PC-3 (cell line): ENCODE results near the gene KRTAP1-3. TPM values are rescaled to one million over a fixed set of nuclear protein-coding genes. Genes with fewer than 3 reads are reported as not detected.

ENCODE experiments used
- ATAC-seq: fragments of 200-7000 bp; cut with Tn5 transposase; 2 replicates; pipeline ENCODE4 v1.9.1; 2020; ENCODE audit warnings: mild to moderate bottlenecking, moderate library complexity
- BruUV-seq: library from RNA; stranded (reverse); fragments of 400-500 nt; replicated peaks from 2 replicates; lab custom pipeline; 2021; lab: Mats Ljungman, UMichigan
- CTCF ChIA-PET: fragments of 300-600 bp; sonication (Branson Sonifier 250); formaldehyde crosslinking; loops from one replicate; lab custom pipeline; 2022; ENCODE audit warnings: antibody characterized with exemption; lab: Charles Lee
- POLR2A ChIA-PET: fragments of 300-600 bp; sonication (Branson Sonifier 250); formaldehyde crosslinking; loops from one replicate; lab custom pipeline; 2022; ENCODE audit warnings: antibody characterized with exemption; ENCODE audit not compliant: unreplicated experiment; lab: Charles Lee
- DNase-seq: peaks from one replicate; pipeline ENCODE4 v3.0.0-alpha.2; 2015
- H2AFZ ChIP-seq: fragments of 300-600 bp; sonication (generic); 2 replicates; pipeline ENCODE4 v1.6.0; 2016; ENCODE audit warnings: antibody characterized with exemption, low read length
- H3F3A ChIP-seq: fragments of 300-600 bp; sonication (generic); one replicate; pipeline ENCODE4 v1.6.0; 2017; ENCODE audit warnings: antibody characterized with exemption, low read length, control low read depth, mild to moderate bottlenecking; ENCODE audit not compliant: unreplicated experiment
- H3K27ac ChIP-seq: fragments of 300-600 bp; sonication (generic); 2 replicates; pipeline ENCODE4 v1.5.1; 2016; ENCODE audit warnings: mild to moderate bottlenecking, low read length
- H3K27me3 ChIP-seq: fragments of 300-600 bp; sonication (generic); 2 replicates; pipeline ENCODE4 v1.6.1; 2016; ENCODE audit warnings: low read length, mixed read lengths
- H3K36me3 ChIP-seq: fragments of 300-600 bp; sonication (generic); 2 replicates; pipeline ENCODE4 v1.6.1; 2016; ENCODE audit warnings: low read depth, mixed run types, low read length, mixed read lengths
- H3K4me1 ChIP-seq: fragments of 300-600 bp; sonication (generic); 2 replicates; pipeline ENCODE4 v1.5.1; 2016; ENCODE audit warnings: low read length; ENCODE audit not compliant: insufficient read depth
- H3K4me2 ChIP-seq: fragments of 300-600 bp; sonication (generic); 2 replicates; pipeline ENCODE4 v1.6.0; 2016; ENCODE audit warnings: low read length
- H3K4me3 ChIP-seq: fragments of 300-600 bp; sonication (generic); 2 replicates; pipeline ENCODE4 v1.5.1; 2016; ENCODE audit warnings: mild to moderate bottlenecking, low read length, mixed read lengths
- H3K79me2 ChIP-seq: fragments of 300-600 bp; sonication (generic); 2 replicates; pipeline ENCODE4 v1.6.1; 2017; ENCODE audit warnings: low read length, mixed read lengths
- H3K9ac ChIP-seq: fragments of 300-600 bp; sonication (generic); 2 replicates; pipeline ENCODE4 v1.6.0; 2016; ENCODE audit warnings: mild to moderate bottlenecking, low read length
- H3K9me2 ChIP-seq: fragments of 300-600 bp; sonication (generic); replicated peaks from 2 replicates; pipeline ENCODE4 v1.6.1; 2016; ENCODE audit warnings: mixed run types, low read length, mixed read lengths
- H3K9me3 ChIP-seq: fragments of 300-600 bp; sonication (generic); 2 replicates; pipeline ENCODE4 v1.6.1; 2016; ENCODE audit warnings: low read length, mixed read lengths
- H4K20me1 ChIP-seq: fragments of 300-600 bp; sonication (generic); 2 replicates; pipeline ENCODE4 v1.6.1; 2016; ENCODE audit warnings: low read length, mixed read lengths
- CTCF ChIP-seq: fragments of 300-600 bp; sonication (generic); conservative IDR thresholded peaks from 2 replicates; pipeline ENCODE4 v1.5.1; 2017; ENCODE audit warnings: antibody characterized with exemption, low read depth, mild to moderate bottlenecking, low read length
- EZH2 ChIP-seq: fragments of 300-600 bp; sonication (generic); IDR thresholded peaks from one replicate; pipeline ENCODE4 v1.6.1; 2017; ENCODE audit warnings: antibody characterized with exemption, mild to moderate bottlenecking, low read length; ENCODE audit not compliant: unreplicated experiment
- EZH2phosphoT487 ChIP-seq: fragments of 300-600 bp; sonication (generic); IDR thresholded peaks from 2 replicates; pipeline ENCODE4 v1.6.1; 2018; ENCODE audit warnings: mild to moderate bottlenecking, antibody characterized with exemption, low read length, borderline replicate concordance
- intact Hi-C: fragments of 100-400 bp; cut with micrococcal nuclease; formaldehyde crosslinking; loops from 2 replicates; pipeline ENCODE4 v1.9.0; 2023
- total RNA-seq: library from RNA; depleted of rRNA; stranded (reverse); fragments of >200 nt; gene quantifications from 2 replicates; pipeline ENCODE4 v1.2.3, GENCODE V29; 2014

Gene KRTAP1-3
- total RNA-seq, 1 experiment from 2014 or later: not detected

GRCh38 chr17:40996829-40997228, 37.8 kb downstream of the KRTAP1-3 start:
- no peak overlapping the region for H3K4me2 ChIP-seq
- BruUV-seq: no TSS peak
- H4K20me1 ChIP-seq: no peaks in the 10 kb centered on the region

GRCh38 chr17:40995116-40995515, 39.6 kb downstream of the KRTAP1-3 start:
- POLR2A ChIA-PET: no interaction called here
- no peaks in the 10 kb centered on the region for H3K36me3 ChIP-seq
- H3K4me3 ChIP-seq: no peak overlapping the region
- H2AFZ ChIP-seq: no peak overlapping the region
- DNase-seq (no peak), ATAC-seq (no peak)
- no peaks in the 10 kb centered on the region for H3K27me3 ChIP-seq
- no peak overlapping the region for H3K4me2 ChIP-seq
- no peaks in the 10 kb centered on the region for H3K79me2 ChIP-seq
- intact Hi-C loops: no loop called here
- H3F3A ChIP-seq: no peaks in the 10 kb centered on the region
- H3K9me3 ChIP-seq: no peaks in the 10 kb centered on the region
- H3K4me1 ChIP-seq: no peaks in the 10 kb centered on the region
- no TSS peak for BruUV-seq
- no peak overlapping the region for H3K9ac ChIP-seq
- CTCF ChIA-PET: no interaction called here
- H3K9me2 ChIP-seq: no peaks in the 10 kb centered on the region
- TF ChIP-seq EZH2 (no peak), CTCF (no peak), EZH2phosphoT487 (no peak)
- no peak overlapping the region for H3K27ac ChIP-seq
- H4K20me1 ChIP-seq: no peaks in the 10 kb centered on the region

More at GRCh38 chr17:40996829-40997228, 37.8 kb downstream of the KRTAP1-3 start:
- H3K9me2 ChIP-seq: no peaks in the 10 kb centered on the region
- no peaks in the 10 kb centered on the region for H3K79me2 ChIP-seq
- no peaks in the 10 kb centered on the region for H3F3A ChIP-seq
- no peak overlapping the region for H2AFZ ChIP-seq
- H3K9ac ChIP-seq: no peak overlapping the region
- H3K27me3 ChIP-seq: no peaks in the 10 kb centered on the region
- no peak for DNase-seq
- TF ChIP-seq EZH2: no peak
- TF ChIP-seq CTCF: no peak
- no peak for TF ChIP-seq EZH2phosphoT487
- ATAC-seq: no peak
- ChIA-PET CTCF (no interaction called here), POLR2A (no interaction called here)
- intact Hi-C loops: no loop called here
- no peaks in the 10 kb centered on the region for H3K9me3 ChIP-seq
- H3K4me3 ChIP-seq: no peak overlapping the region
- no peak overlapping the region for H3K27ac ChIP-seq
- no peaks in the 10 kb centered on the region for H3K36me3 ChIP-seq
- H3K4me1 ChIP-seq: peaks cover 5% of the 10 kb centered on the region

- Histone ChIP-seq H3K79me2 (no peaks in the 10 kb centered on the region), H3K4me1 (no peaks in the 10 kb centered on the region), H3K9ac (no peak within 1 kb of the TSS), H4K20me1 (no peaks in the 10 kb centered on the region), H3F3A (no peaks in the 10 kb centered on the region), H3K27ac (no peak within 1 kb of the TSS), H3K4me2 (no peak within 1 kb of the TSS), H3K36me3 (no peaks in the 10 kb centered on the region), H3K9me2 (no peaks in the 10 kb centered on the region), H3K4me3 (no peak within 1 kb of the TSS), H3K9me3 (no peaks in the 10 kb centered on the region), H3K27me3 (no peaks in the 10 kb centered on the region), H2AFZ (no peak within 1 kb of the TSS)
- TF ChIP-seq EZH2phosphoT487 (no peak), EZH2 (no peak), CTCF (no peak)
- ChIA-PET POLR2A (no interaction called here), CTCF (no interaction called here)
- no TSS peak for BruUV-seq
- no peak for ATAC-seq
- DNase-seq: no peak
- intact Hi-C loops: no loop called here
Measured at GRCh38 chr17:40993839-40994238, 40.8 kb downstream of the KRTAP1-3 start, which contains the start of gene KRTAP3-3. Gene KRTAP3-3 (minus strand): TSS chr17:40994164. CDS start chr17:40994097, 67 bp downstream.
